KOPT-K1 (cell line): ENCODE measurements around the gene PRSS38.

Experiments
- H3K27ac ChIP-seq: fragments of 200-600 bp; sonication (generic); 2 replicates; pipeline ENCODE4 v1.5.1; 2016; ENCODE audit warnings: antibody characterized with exemption, mild to moderate bottlenecking, low read depth, low read length; ENCODE audit not compliant: poor library complexity, severe bottlenecking
- H3K36me3 ChIP-seq: fragments of 200-600 bp; sonication (generic); 2 replicates; pipeline ENCODE4 v1.5.1; 2017; ENCODE audit warnings: antibody characterized with exemption, mild to moderate bottlenecking, low read length, moderate library complexity; ENCODE audit not compliant: insufficient read depth
- H3K9me3 ChIP-seq: fragments of 200-600 bp; sonication (generic); 2 replicates; pipeline ENCODE4 v1.5.1; 2017; ENCODE audit warnings: antibody characterized with exemption, low read length, mild to moderate bottlenecking; ENCODE audit not compliant: insufficient read depth, poor library complexity, severe bottlenecking

The PRSS38 gene

GRCh38 chr1:227889863-227890405 lies 74.5 kb downstream of the PRSS38 start:
- H3K27ac ChIP-seq = no peak overlapping the region
- H3K36me3 ChIP-seq = no peaks in the 10 kb centered on the region
- no peaks in the 10 kb centered on the region for H3K9me3 ChIP-seq

GRCh38 chr1:227890451-227891222 lies 75.2 kb downstream of the PRSS38 start:
- Histone ChIP-seq H3K36me3 (no peaks in the 10 kb centered on the region), H3K27ac (no peak overlapping the region)

GRCh38 chr1:227891223-227891954 lies 75.9 kb downstream of the PRSS38 start:
- Histone ChIP-seq H3K36me3 (no peaks in the 10 kb centered on the region), H3K27ac (no peak overlapping the region), H3K9me3 (no peaks in the 10 kb centered on the region)

More at GRCh38 chr1:227890451-227891222, 75.2 kb downstream of the PRSS38 start:
- H3K9me3 ChIP-seq = no peaks in the 10 kb centered on the region

GRCh38 chr1:227891955-227892488 lies 76.5 kb downstream of the PRSS38 start:
- Histone ChIP-seq H3K9me3 (no peaks in the 10 kb centered on the region), H3K27ac (no peak overlapping the region), H3K36me3 (no peaks in the 10 kb centered on the region)

- no peaks in the 10 kb centered on the region for H3K9me3 ChIP-seq
- no peaks in the 10 kb centered on the region for H3K36me3 ChIP-seq
- H3K27ac ChIP-seq = no peak overlapping the region
These were observed 77.2 kb downstream of the PRSS38 start for GRCh38 chr1:227892489-227893299.

GRCh38 chr1:227893300-227893948 lies 77.9 kb downstream of the PRSS38 start:
- no peaks in the 10 kb centered on the region for H3K9me3 ChIP-seq
- H3K27ac ChIP-seq = no peak overlapping the region
- H3K36me3 ChIP-seq = no peaks in the 10 kb centered on the region

GRCh38 chr1:227893949-227894721 lies 78.7 kb downstream of the PRSS38 start:
- no peak overlapping the region for H3K27ac ChIP-seq
- H3K36me3 ChIP-seq = no peaks in the 10 kb centered on the region
- no peaks in the 10 kb centered on the region for H3K9me3 ChIP-seq

GRCh38 chr1:227894831-227895451 lies 79.5 kb downstream of the PRSS38 start:
- H3K36me3 ChIP-seq = no peaks in the 10 kb centered on the region
- H3K9me3 ChIP-seq = no peaks in the 10 kb centered on the region
- H3K27ac ChIP-seq = no peak overlapping the region
